HL-60 (cell line): ENCODE results near the gene MUTYH.

Experiments
- GABPA ChIP-seq: IDR thresholded peaks from 2 replicates; pipeline ENCODE4 v1.6.1; 2012; ENCODE audit warnings: low read depth
- POLR2AphosphoS5 ChIP-seq: IDR thresholded peaks from 2 replicates; pipeline ENCODE4 v1.6.1; 2012; ENCODE audit warnings: low read depth
- TF ChIP-seq, protein P1 (sequence below): IDR thresholded peaks from one replicate; pipeline ENCODE4 v1.5.1; 2011; ENCODE audit warnings: low read length, control low read depth, inconsistent platforms; ENCODE audit not compliant: insufficient read depth
- TF ChIP-seq, protein P2 (sequence below): IDR thresholded peaks from 2 replicates; pipeline ENCODE4 v1.6.1; 2012; ENCODE audit warnings: low read depth; ENCODE audit not compliant: insufficient replicate concordance

DNA sequence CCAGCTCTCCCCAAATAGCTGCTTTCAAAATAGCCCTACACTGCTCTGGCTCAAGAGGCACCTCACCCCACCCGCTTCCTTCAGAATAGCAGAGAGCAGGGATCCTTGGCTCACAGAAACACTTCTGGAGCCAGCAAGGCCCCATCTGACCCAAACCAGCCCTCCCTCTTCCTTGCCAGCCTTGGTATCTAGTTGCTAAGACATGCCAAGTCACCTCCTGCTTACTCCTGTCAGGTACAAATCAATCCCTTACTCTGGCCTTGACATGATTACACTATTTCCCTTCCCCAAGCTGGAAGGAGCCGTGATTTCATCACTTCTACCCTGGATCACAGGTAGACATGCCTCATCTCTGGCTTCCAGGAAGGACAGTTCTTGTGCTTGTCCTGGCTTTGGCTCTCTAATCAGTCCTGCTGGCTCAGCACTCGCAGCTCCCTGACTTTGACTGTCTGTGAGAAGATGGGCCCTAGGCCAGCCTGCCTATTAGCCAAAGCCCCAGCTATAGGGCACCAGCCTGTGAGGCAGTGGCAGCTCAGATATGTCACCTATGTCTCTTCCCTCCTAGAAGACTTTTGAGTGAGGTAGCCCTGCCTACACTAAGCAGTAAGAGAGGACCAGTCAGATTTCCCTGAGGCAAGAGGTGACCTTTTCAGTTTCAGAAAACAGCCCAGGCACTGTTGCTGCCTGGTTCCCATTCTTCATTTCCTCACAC, 8.9 kb upstream of the MUTYH start:
- TF ChIP-seq POLR2AphosphoS5 = no peak
- TF ChIP-seq, protein P1, sequence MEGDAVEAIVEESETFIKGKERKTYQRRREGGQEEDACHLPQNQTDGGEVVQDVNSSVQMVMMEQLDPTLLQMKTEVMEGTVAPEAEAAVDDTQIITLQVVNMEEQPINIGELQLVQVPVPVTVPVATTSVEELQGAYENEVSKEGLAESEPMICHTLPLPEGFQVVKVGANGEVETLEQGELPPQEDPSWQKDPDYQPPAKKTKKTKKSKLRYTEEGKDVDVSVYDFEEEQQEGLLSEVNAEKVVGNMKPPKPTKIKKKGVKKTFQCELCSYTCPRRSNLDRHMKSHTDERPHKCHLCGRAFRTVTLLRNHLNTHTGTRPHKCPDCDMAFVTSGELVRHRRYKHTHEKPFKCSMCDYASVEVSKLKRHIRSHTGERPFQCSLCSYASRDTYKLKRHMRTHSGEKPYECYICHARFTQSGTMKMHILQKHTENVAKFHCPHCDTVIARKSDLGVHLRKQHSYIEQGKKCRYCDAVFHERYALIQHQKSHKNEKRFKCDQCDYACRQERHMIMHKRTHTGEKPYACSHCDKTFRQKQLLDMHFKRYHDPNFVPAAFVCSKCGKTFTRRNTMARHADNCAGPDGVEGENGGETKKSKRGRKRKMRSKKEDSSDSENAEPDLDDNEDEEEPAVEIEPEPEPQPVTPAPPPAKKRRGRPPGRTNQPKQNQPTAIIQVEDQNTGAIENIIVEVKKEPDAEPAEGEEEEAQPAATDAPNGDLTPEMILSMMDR = no peak
- TF ChIP-seq, protein P2, sequence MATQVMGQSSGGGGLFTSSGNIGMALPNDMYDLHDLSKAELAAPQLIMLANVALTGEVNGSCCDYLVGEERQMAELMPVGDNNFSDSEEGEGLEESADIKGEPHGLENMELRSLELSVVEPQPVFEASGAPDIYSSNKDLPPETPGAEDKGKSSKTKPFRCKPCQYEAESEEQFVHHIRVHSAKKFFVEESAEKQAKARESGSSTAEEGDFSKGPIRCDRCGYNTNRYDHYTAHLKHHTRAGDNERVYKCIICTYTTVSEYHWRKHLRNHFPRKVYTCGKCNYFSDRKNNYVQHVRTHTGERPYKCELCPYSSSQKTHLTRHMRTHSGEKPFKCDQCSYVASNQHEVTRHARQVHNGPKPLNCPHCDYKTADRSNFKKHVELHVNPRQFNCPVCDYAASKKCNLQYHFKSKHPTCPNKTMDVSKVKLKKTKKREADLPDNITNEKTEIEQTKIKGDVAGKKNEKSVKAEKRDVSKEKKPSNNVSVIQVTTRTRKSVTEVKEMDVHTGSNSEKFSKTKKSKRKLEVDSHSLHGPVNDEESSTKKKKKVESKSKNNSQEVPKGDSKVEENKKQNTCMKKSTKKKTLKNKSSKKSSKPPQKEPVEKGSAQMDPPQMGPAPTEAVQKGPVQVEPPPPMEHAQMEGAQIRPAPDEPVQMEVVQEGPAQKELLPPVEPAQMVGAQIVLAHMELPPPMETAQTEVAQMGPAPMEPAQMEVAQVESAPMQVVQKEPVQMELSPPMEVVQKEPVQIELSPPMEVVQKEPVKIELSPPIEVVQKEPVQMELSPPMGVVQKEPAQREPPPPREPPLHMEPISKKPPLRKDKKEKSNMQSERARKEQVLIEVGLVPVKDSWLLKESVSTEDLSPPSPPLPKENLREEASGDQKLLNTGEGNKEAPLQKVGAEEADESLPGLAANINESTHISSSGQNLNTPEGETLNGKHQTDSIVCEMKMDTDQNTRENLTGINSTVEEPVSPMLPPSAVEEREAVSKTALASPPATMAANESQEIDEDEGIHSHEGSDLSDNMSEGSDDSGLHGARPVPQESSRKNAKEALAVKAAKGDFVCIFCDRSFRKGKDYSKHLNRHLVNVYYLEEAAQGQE = no peak
- TF ChIP-seq GABPA = no peak
